ENCODE results near the gene AKAP8L.

- TF ChIP-seq POLR2AphosphoS5 (IDR thresholded peaks at IDR 0.05; ENCODE audit: borderline replicate concordance, low read depth, low read length) (no peak), EZH2 (IDR thresholded peaks at IDR 0.05) (no peak), FOXP2 (optimal IDR thresholded peaks at IDR 0.05; ENCODE audit: control extremely low read depth, extremely low read length, insufficient read depth) (no peak)
These were observed 26.4 kb upstream of the AKAP8L start for GRCh38 chr19:15445227-15445605.
